HEK293 (cell line): Measurements from ENCODE around the gene GLIS1.

Source experiments
- CTCF ChIA-PET: fragments of 350-600 bp; formaldehyde crosslinking; extraction: SDS; loops from one replicate; lab custom pipeline; 2021; ENCODE audit warnings: antibody characterized with exemption; lab: Yijun Ruan, JAX
- POLR2A ChIA-PET: fragments of 300-600 bp; formaldehyde crosslinking; extraction: SDS; loops from one replicate; lab custom pipeline; 2020; ENCODE audit warnings: antibody characterized with exemption, inconsistent platforms; lab: Yijun Ruan, JAX
- H3K27ac ChIP-seq: fragments of 200-500 bp; sonication (Bioruptor generic); 2 replicates; pipeline ENCODE4 v1.5.1; 2014; ENCODE audit warnings: low read depth, low read length, control low read depth, inconsistent platforms; ENCODE audit errors: extremely low read depth
- H3K36me3 ChIP-seq, 2 experiments: fragments of 200-500 bp in 1 of 2; sonication (Bioruptor generic) in 1 of 2; 1 replicate in 1 of 2; 2 replicates in 1 of 2; pipeline ENCODE4 v1.5.1; 2014 to 2017; ENCODE audit warnings: inconsistent platforms in 2 of 2, low read length in 2 of 2; ENCODE audit not compliant: control insufficient read depth in 2 of 2, insufficient read depth in 1 of 2
- H3K4me1 ChIP-seq: fragments of 200-500 bp; sonication (Bioruptor generic); 2 replicates; pipeline ENCODE4 v1.5.1; 2014; ENCODE audit warnings: mild to moderate bottlenecking, low read length, inconsistent platforms; ENCODE audit not compliant: control insufficient read depth, insufficient read depth
- H3K4me3 ChIP-seq: 2 replicates; pipeline ENCODE4 v1.5.1; 2011; ENCODE audit warnings: low read depth, mild to moderate bottlenecking, control low read depth, low read length, moderate library complexity
- H3K9me3 ChIP-seq: fragments of 200-500 bp; sonication (Bioruptor generic); 2 replicates; pipeline ENCODE4 v1.5.1; 2014; ENCODE audit warnings: low read depth, low read length, inconsistent platforms; ENCODE audit not compliant: control insufficient read depth, insufficient read depth
- GLIS2 ChIP-seq: fragments of 450-650 bp; formaldehyde crosslinking; IDR thresholded peaks from 2 replicates; pipeline ENCODE4 v1.5.1; 2016; ENCODE audit warnings: missing biosample characterization, missing genetic modification characterization
- KLF9 ChIP-seq: fragments of 450-650 bp; formaldehyde crosslinking; IDR thresholded peaks from 2 replicates; pipeline ENCODE4 v1.5.1; 2016; ENCODE audit warnings: missing biosample characterization, missing genetic modification characterization, low read depth
- ZNF248 ChIP-seq: fragments of 450-650 bp; formaldehyde crosslinking; IDR thresholded peaks from 2 replicates; pipeline ENCODE4 v1.5.1; 2017; ENCODE audit warnings: missing biosample characterization, missing genetic modification characterization
- ZNF266 ChIP-seq: fragments of 450-650 bp; formaldehyde crosslinking; IDR thresholded peaks from 2 replicates; pipeline ENCODE4 v1.5.1; 2016; ENCODE audit warnings: missing biosample characterization, missing genetic modification characterization, low read depth
- ZNF324 ChIP-seq: fragments of 450-650 bp; formaldehyde crosslinking; IDR thresholded peaks from 2 replicates; pipeline ENCODE4 v1.5.1; 2016; ENCODE audit warnings: missing biosample characterization, missing genetic modification characterization
- ZNF473 ChIP-seq: fragments of 450-650 bp; formaldehyde crosslinking; IDR thresholded peaks from 2 replicates; pipeline ENCODE4 v1.5.1; 2017; ENCODE audit warnings: missing biosample characterization, missing genetic modification characterization
- ZNF530 ChIP-seq: fragments of 450-650 bp; formaldehyde crosslinking; IDR thresholded peaks from 2 replicates; pipeline ENCODE4 v1.5.1; 2016; ENCODE audit warnings: low read depth, missing biosample characterization, missing genetic modification characterization
- ZNF549 ChIP-seq: fragments of 450-650 bp; IDR thresholded peaks from 2 replicates; pipeline ENCODE4 v1.5.1; 2018; ENCODE audit warnings: missing biosample characterization, missing genetic modification characterization, mild to moderate bottlenecking, inconsistent platforms, moderate library complexity
- ZNF561 ChIP-seq: fragments of 450-650 bp; IDR thresholded peaks from 2 replicates; pipeline ENCODE4 v1.5.1; 2018; ENCODE audit warnings: missing biosample characterization, missing genetic modification characterization, borderline replicate concordance
- ZNF571 ChIP-seq: fragments of 450-650 bp; formaldehyde crosslinking; IDR thresholded peaks from 2 replicates; pipeline ENCODE4 v1.5.0; 2017; ENCODE audit warnings: missing biosample characterization, missing genetic modification characterization
- ZNF600 ChIP-seq: fragments of 450-650 bp; formaldehyde crosslinking; IDR thresholded peaks from 2 replicates; pipeline ENCODE4 v1.5.1; 2016; ENCODE audit warnings: missing biosample characterization, missing genetic modification characterization
- ZNF624 ChIP-seq: fragments of 450-650 bp; formaldehyde crosslinking; IDR thresholded peaks from 2 replicates; pipeline ENCODE4 v1.5.1; 2017; ENCODE audit warnings: missing biosample characterization, missing genetic modification characterization
- ZNF768 ChIP-seq: fragments of 450-650 bp; formaldehyde crosslinking; IDR thresholded peaks from 2 replicates; pipeline ENCODE4 v1.5.1; 2018; ENCODE audit warnings: missing biosample characterization, mild to moderate bottlenecking, missing genetic modification characterization
- ZNF830 ChIP-seq: fragments of 450-650 bp; IDR thresholded peaks from 2 replicates; pipeline ENCODE4 v1.5.0; 2018; ENCODE audit warnings: missing biosample characterization, missing genetic modification characterization, low read depth, mild to moderate bottlenecking, moderate library complexity
- ZSCAN23 ChIP-seq: fragments of 450-650 bp; formaldehyde crosslinking; IDR thresholded peaks from 2 replicates; pipeline ENCODE4 v1.5.1; 2016; ENCODE audit warnings: missing biosample characterization, missing genetic modification characterization
- TF ChIP-seq, protein P1 (sequence below): fragments of 450-650 bp; formaldehyde crosslinking; IDR thresholded peaks from 2 replicates; pipeline ENCODE4 v1.5.1; 2016; ENCODE audit warnings: missing biosample characterization, missing genetic modification characterization
- TF ChIP-seq, protein P2 (sequence below): fragments of 450-650 bp; formaldehyde crosslinking; conservative IDR thresholded peaks from 2 replicates; pipeline ENCODE4 v1.5.1; 2016; ENCODE audit warnings: low read depth, missing biosample characterization, missing genetic modification characterization
- TF ChIP-seq, protein P3 (sequence below): fragments of 450-650 bp; formaldehyde crosslinking; IDR thresholded peaks from 2 replicates; pipeline ENCODE4 v1.5.1; 2016; ENCODE audit warnings: missing biosample characterization, missing genetic modification characterization
- TF ChIP-seq, protein P4 (sequence below): fragments of 450-650 bp; formaldehyde crosslinking; IDR thresholded peaks from 2 replicates; pipeline ENCODE4; 2016; ENCODE audit warnings: missing biosample characterization, missing genetic modification characterization
- TF ChIP-seq, protein P5 (sequence below): fragments of 450-650 bp; formaldehyde crosslinking; IDR thresholded peaks from 2 replicates; pipeline ENCODE4 v1.5.1; 2016; ENCODE audit warnings: missing biosample characterization, missing genetic modification characterization, low read depth

GLIS1 gene

DNA sequence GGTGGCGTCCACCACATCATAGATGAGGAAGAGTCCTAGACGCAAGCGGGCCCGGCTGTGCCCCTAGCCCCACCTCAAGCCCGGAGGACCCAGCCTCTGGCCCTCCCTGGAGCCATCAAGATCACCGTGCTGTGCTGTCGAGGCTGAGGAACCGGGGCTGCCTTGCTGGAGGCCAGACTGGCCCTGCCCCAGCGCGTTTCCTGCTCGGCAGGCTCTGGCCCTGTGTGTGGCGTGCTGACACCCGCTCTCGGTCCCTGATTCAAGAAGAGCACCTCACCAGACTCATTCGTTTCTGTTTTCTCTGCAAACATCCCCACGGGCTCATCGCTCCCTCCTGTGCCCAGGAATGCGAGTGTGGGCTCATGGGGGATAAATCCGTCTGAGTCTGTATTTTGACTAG is 51.1 kb downstream of the GLIS1 start:
- no peak overlapping the region for H3K27ac ChIP-seq
- TF ChIP-seq ZNF768 (tag by site-specific recombination): no peak
- TF ChIP-seq, protein P1, sequence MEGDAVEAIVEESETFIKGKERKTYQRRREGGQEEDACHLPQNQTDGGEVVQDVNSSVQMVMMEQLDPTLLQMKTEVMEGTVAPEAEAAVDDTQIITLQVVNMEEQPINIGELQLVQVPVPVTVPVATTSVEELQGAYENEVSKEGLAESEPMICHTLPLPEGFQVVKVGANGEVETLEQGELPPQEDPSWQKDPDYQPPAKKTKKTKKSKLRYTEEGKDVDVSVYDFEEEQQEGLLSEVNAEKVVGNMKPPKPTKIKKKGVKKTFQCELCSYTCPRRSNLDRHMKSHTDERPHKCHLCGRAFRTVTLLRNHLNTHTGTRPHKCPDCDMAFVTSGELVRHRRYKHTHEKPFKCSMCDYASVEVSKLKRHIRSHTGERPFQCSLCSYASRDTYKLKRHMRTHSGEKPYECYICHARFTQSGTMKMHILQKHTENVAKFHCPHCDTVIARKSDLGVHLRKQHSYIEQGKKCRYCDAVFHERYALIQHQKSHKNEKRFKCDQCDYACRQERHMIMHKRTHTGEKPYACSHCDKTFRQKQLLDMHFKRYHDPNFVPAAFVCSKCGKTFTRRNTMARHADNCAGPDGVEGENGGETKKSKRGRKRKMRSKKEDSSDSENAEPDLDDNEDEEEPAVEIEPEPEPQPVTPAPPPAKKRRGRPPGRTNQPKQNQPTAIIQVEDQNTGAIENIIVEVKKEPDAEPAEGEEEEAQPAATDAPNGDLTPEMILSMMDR (tag by site-specific recombination): no peak
- no peaks in the 10 kb centered on the region for H3K9me3 ChIP-seq
- no peaks in the 10 kb centered on the region for H3K4me1 ChIP-seq
- ChIA-PET CTCF (no interaction called here), POLR2A (no interaction called here)
- no peaks in the 10 kb centered on the region for H3K36me3 ChIP-seq
- H3K4me3 ChIP-seq: no peak overlapping the region

DNA sequence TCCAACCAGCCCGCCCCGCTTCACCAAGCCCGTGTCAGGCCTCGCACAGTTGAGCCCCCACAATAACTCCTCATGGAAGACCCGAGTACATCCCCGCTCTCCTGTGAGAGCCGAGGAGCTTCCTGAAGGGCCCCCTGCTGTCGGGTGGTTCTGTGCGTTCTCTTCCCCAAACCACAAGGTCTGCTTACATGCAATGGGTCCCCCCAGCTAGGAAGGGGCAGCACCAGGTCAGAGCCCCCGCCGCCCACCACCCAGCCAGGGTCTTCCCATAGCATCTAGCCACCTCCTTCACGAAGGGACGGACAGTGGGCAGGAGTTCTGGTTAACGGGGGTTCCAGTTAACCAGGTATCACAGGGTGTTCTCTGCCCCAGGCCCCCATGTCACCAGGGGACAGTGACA is 51.5 kb downstream of the GLIS1 start:
- POLR2A ChIA-PET: no interaction called here

More for the DNA sequence above, 51.5 kb downstream of the GLIS1 start:
- TF ChIP-seq ZNF266 (tag by site-specific recombination) (no peak), ZNF248 (tag by site-specific recombination) (no peak), ZNF624 (tag by site-specific recombination) (no peak), ZSCAN23 (tag by site-specific recombination) (no peak), ZNF530 (tag by site-specific recombination) (no peak), GLIS2 (tag by site-specific recombination) (no peak), ZNF324 (tag by site-specific recombination) (no peak), ZNF561 (tag by site-specific recombination) (no peak), ZNF473 (tag by site-specific recombination) (no peak), KLF9 (tag by site-specific recombination) (no peak), ZNF600 (no peak), ZNF830 (no peak), ZNF549 (no peak), ZNF571 (tag by site-specific recombination) (no peak)
- TF ChIP-seq, protein P2, sequence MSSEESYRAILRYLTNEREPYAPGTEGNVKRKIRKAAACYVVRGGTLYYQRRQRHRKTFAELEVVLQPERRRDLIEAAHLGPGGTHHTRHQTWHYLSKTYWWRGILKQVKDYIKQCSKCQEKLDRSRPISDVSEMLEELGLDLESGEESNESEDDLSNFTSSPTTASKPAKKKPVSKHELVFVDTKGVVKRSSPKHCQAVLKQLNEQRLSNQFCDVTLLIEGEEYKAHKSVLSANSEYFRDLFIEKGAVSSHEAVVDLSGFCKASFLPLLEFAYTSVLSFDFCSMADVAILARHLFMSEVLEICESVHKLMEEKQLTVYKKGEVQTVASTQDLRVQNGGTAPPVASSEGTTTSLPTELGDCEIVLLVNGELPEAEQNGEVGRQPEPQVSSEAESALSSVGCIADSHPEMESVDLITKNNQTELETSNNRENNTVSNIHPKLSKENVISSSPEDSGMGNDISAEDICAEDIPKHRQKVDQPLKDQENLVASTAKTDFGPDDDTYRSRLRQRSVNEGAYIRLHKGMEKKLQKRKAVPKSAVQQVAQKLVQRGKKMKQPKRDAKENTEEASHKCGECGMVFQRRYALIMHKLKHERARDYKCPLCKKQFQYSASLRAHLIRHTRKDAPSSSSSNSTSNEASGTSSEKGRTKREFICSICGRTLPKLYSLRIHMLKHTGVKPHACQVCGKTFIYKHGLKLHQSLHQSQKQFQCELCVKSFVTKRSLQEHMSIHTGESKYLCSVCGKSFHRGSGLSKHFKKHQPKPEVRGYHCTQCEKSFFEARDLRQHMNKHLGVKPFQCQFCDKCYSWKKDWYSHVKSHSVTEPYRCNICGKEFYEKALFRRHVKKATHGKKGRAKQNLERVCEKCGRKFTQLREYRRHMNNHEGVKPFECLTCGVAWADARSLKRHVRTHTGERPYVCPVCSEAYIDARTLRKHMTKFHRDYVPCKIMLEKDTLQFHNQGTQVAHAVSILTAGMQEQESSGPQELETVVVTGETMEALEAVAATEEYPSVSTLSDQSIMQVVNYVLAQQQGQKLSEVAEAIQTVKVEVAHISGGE (tag by site-specific recombination): no peak
- TF ChIP-seq, protein P3, sequence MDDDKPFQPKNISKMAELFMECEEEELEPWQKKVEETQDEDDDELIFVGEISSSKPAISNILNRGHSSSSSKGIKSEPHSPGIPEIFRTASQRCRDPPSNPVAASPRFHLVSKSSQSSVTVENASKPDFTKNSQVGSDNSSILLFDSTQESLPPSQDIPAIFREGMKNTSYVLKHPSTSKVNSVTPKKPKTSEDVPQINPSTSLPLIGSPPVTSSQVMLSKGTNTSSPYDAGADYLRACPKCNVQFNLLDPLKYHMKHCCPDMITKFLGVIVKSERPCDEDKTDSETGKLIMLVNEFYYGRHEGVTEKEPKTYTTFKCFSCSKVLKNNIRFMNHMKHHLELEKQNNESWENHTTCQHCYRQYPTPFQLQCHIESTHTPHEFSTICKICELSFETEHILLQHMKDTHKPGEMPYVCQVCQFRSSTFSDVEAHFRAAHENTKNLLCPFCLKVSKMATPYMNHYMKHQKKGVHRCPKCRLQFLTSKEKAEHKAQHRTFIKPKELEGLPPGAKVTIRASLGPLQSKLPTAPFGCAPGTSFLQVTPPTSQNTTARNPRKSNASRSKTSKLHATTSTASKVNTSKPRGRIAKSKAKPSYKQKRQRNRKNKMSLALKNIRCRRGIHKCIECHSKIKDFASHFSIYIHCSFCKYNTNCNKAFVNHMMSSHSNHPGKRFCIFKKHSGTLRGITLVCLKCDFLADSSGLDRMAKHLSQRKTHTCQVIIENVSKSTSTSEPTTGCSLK (tag by site-specific recombination): no peak
- TF ChIP-seq, protein P4, sequence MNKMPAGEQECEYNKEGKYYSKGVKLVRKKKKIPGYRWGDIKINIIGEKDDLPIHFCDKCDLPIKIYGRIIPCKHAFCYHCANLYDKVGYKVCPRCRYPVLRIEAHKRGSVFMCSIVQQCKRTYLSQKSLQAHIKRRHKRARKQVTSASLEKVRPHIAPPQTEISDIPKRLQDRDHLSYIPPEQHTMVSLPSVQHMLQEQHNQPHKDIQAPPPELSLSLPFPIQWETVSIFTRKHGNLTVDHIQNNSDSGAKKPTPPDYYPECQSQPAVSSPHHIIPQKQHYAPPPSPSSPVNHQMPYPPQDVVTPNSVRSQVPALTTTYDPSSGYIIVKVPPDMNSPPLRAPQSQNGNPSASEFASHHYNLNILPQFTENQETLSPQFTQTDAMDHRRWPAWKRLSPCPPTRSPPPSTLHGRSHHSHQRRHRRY (tag by site-specific recombination): no peak
- TF ChIP-seq, protein P5, sequence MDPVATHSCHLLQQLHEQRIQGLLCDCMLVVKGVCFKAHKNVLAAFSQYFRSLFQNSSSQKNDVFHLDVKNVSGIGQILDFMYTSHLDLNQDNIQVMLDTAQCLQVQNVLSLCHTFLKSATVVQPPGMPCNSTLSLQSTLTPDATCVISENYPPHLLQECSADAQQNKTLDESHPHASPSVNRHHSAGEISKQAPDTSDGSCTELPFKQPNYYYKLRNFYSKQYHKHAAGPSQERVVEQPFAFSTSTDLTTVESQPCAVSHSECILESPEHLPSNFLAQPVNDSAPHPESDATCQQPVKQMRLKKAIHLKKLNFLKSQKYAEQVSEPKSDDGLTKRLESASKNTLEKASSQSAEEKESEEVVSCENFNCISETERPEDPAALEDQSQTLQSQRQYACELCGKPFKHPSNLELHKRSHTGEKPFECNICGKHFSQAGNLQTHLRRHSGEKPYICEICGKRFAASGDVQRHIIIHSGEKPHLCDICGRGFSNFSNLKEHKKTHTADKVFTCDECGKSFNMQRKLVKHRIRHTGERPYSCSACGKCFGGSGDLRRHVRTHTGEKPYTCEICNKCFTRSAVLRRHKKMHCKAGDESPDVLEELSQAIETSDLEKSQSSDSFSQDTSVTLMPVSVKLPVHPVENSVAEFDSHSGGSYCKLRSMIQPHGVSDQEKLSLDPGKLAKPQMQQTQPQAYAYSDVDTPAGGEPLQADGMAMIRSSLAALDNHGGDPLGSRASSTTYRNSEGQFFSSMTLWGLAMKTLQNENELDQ (tag by site-specific recombination): no peak
- TF ChIP-seq, all 188 proteins: peak for 0
- Histone ChIP-seq H3K27ac (no peak overlapping the region), H3K4me1 (no peaks in the 10 kb centered on the region), H3K9me3 (no peaks in the 10 kb centered on the region), H3K36me3 (no peaks in the 10 kb centered on the region), H3K4me3 (no peak overlapping the region)
- CTCF ChIA-PET: interaction anchor here (1.3 kb wide), 1 partner anchor 28 kb away, joined by 3 read pairs; no protein-coding TSS in a partner anchor
